Keratinocyte (primary cell): Measurements from ENCODE around the gene RNF180. TPM values are rescaled to one million over a fixed set of nuclear protein-coding genes. Genes with fewer than 3 reads are reported as not detected.

Experiments used
- DNase-seq: peaks from one replicate; pipeline ENCODE4 v3.0.0-alpha.2; 2011; ENCODE audit warnings: low read depth, missing footprints, low spot score
- FAIRE-seq: peaks from 2 replicates; lab custom pipeline; 2011; peaks lifted over from hg19 to GRCh38; lab: Jason Lieb, UNC
- H2AFZ ChIP-seq: 2 replicates; pipeline ENCODE4 v1.6.0; 2012; ENCODE audit warnings: low read length, control low read depth, inconsistent platforms; ENCODE audit not compliant: control insufficient read depth
- H3K27ac ChIP-seq: 2 replicates; pipeline ENCODE4 v1.5.1; 2011; ENCODE audit warnings: low read length; ENCODE audit not compliant: control insufficient read depth, insufficient read depth
- H3K27me3 ChIP-seq: 3 replicates; pipeline ENCODE4 v1.6.0; 2011; ENCODE audit warnings: low read length; ENCODE audit not compliant: control insufficient read depth, insufficient read depth; ENCODE audit errors: extremely low read depth
- H3K36me3 ChIP-seq, 2 experiments: 2 replicates in 1 of 2; 3 replicates in 1 of 2; pipeline ENCODE4 v1.5.1; 2011; ENCODE audit warnings: low read length in 2 of 2, mild to moderate bottlenecking in 1 of 2; ENCODE audit not compliant: control insufficient read depth in 2 of 2, insufficient read depth in 2 of 2; ENCODE audit errors: extremely low read depth in 1 of 2
- H3K4me1 ChIP-seq: 3 replicates; pipeline ENCODE4 v1.5.1; 2011; ENCODE audit warnings: low read length; ENCODE audit not compliant: control insufficient read depth, insufficient read depth; ENCODE audit errors: extremely low read depth
- H3K4me2 ChIP-seq: 3 replicates; pipeline ENCODE4 v1.6.0; 2011; ENCODE audit warnings: low read depth, low read length; ENCODE audit not compliant: control insufficient read depth, insufficient read depth; ENCODE audit errors: extremely low read depth
- H3K4me3 ChIP-seq, 3 experiments: fragments of 200-600 bp in 1 of 3; sonication (generic) in 1 of 3; 2 replicates in 2 of 3; 3 replicates in 1 of 3; pipeline ENCODE4 v1.5.1; 2011 to 2016; ENCODE audit warnings: low read length in 3 of 3, mild to moderate bottlenecking in 3 of 3, control low read depth in 2 of 3, inconsistent platforms in 1 of 3, low read depth in 1 of 3, mixed read lengths in 1 of 3, mixed run types in 1 of 3, moderate library complexity in 1 of 3; ENCODE audit not compliant: control insufficient read depth in 2 of 3, insufficient read depth in 2 of 3; ENCODE audit errors: extremely low read depth in 1 of 3
- H3K79me2 ChIP-seq: 2 replicates; pipeline ENCODE4 v1.6.0; 2012; ENCODE audit warnings: low read length; ENCODE audit not compliant: control insufficient read depth, insufficient read depth
- H3K9ac ChIP-seq: 3 replicates; pipeline ENCODE4 v1.6.0; 2011; ENCODE audit warnings: low read length; ENCODE audit not compliant: control insufficient read depth, insufficient read depth; ENCODE audit errors: extremely low read depth
- H3K9me1 ChIP-seq: 3 replicates; pipeline ENCODE4 v1.6.0; 2011; ENCODE audit warnings: low read length; ENCODE audit not compliant: control insufficient read depth, insufficient read depth; ENCODE audit errors: extremely low read depth
- H3K9me3 ChIP-seq: 2 replicates; pipeline ENCODE4 v1.5.1; 2012; ENCODE audit warnings: low read depth, low read length; ENCODE audit not compliant: control insufficient read depth
- H4K20me1 ChIP-seq: 3 replicates; pipeline ENCODE4 v1.6.0; 2011; ENCODE audit warnings: low read length; ENCODE audit not compliant: control insufficient read depth, insufficient read depth; ENCODE audit errors: extremely low read depth
- EZH2 ChIP-seq: IDR thresholded peaks from one replicate; pipeline ENCODE4 v1.6.1; 2012; ENCODE audit warnings: inconsistent platforms, mild to moderate bottlenecking, low read length, moderate library complexity
- dilution Hi-C: fragments of 300-500 bp; cut with MboI; formaldehyde crosslinking; loops from one replicate; pipeline ENCODE4 v1.7.0; 2020; ENCODE audit warnings: low sequenced_read_pairs; ENCODE audit not compliant: extremely low pct_ligation_motif_present
- polyA plus RNA-seq, 5 experiments: library from polyadenylated mRNA; depleted of rRNA in 3 of 5; stranded (reverse) in 3 of 5; stranded (forward) in 1 of 5; unstranded in 1 of 5; fragments of >200 nt; gene quantifications; 1 replicate in 1 of 5; 2 replicates in 3 of 5; 3 replicates in 1 of 5; pipeline versions ENCODE4 v1.2.1 to v1.2.3, GENCODE V29; 2011 to 2012; ENCODE audit warnings: missing spikeins in 2 of 5, low read depth in 1 of 5, low replicate concordance in 1 of 5
- TF ChIP-seq, protein P1 (sequence below), 3 experiments: IDR thresholded peaks in 1 of 3; conservative IDR thresholded peaks in 1 of 3; optimal IDR thresholded peaks in 1 of 3; 2 replicates in 2 of 3; 3 replicates in 1 of 3; pipeline versions ENCODE3 to v1.5.1; 2011; ENCODE audit warnings: low read length in 3 of 3, mild to moderate bottlenecking in 3 of 3, moderate library complexity in 2 of 3, control low read depth in 1 of 3, inconsistent platforms in 1 of 3; ENCODE audit not compliant: insufficient read depth in 2 of 3; ENCODE audit errors: extremely low read depth in 1 of 3

RNF180 gene
- polyA plus RNA-seq, 1 donor (not counting 4 experiments of a cell fraction or from before 2014, with no cell fraction given), result 2.4 TPM

GRCh38 chr5:64176301-64176700, 10.7 kb downstream of the RNF180 start:
- FAIRE-seq (no peak), DNase-seq (no peak)
- H3K4me2 ChIP-seq, result no peak overlapping the region
- H3K9ac ChIP-seq, result no peak overlapping the region
- no peaks in the 10 kb centered on the region for H3K79me2 ChIP-seq
- peaks cover 6% of the 10 kb centered on the region for H3K4me1 ChIP-seq
- no peaks in the 10 kb centered on the region for H3K9me3 ChIP-seq
- dilution Hi-C loops, result no loop called here
- no peaks in the 10 kb centered on the region for H4K20me1 ChIP-seq
- no peaks in the 10 kb centered on the region for H3K9me1 ChIP-seq
- TF ChIP-seq, protein P1, sequence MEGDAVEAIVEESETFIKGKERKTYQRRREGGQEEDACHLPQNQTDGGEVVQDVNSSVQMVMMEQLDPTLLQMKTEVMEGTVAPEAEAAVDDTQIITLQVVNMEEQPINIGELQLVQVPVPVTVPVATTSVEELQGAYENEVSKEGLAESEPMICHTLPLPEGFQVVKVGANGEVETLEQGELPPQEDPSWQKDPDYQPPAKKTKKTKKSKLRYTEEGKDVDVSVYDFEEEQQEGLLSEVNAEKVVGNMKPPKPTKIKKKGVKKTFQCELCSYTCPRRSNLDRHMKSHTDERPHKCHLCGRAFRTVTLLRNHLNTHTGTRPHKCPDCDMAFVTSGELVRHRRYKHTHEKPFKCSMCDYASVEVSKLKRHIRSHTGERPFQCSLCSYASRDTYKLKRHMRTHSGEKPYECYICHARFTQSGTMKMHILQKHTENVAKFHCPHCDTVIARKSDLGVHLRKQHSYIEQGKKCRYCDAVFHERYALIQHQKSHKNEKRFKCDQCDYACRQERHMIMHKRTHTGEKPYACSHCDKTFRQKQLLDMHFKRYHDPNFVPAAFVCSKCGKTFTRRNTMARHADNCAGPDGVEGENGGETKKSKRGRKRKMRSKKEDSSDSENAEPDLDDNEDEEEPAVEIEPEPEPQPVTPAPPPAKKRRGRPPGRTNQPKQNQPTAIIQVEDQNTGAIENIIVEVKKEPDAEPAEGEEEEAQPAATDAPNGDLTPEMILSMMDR (optimal IDR thresholded peaks at IDR 0.05 in 1 of 3, IDR thresholded peaks at IDR 0.05 in 1 of 3, conservative IDR thresholded peaks at IDR 0.05 in 1 of 3; ENCODE audit: extremely low read depth in 1 of 3, insufficient read depth in 2 of 3, low read length in 3 of 3), result no peak
- no peak for TF ChIP-seq EZH2
- H3K27ac ChIP-seq, result no peak overlapping the region
- no peaks in the 10 kb centered on the region for H3K27me3 ChIP-seq
- H3K36me3 ChIP-seq, result no peaks in the 10 kb centered on the region
- no peak overlapping the region for H2AFZ ChIP-seq
- H3K4me3 ChIP-seq, result no peak overlapping the region

- Histone ChIP-seq H3K79me2 (no peaks in the 10 kb centered on the region), H3K27me3 (no peaks in the 10 kb centered on the region), H3K4me1 (peaks cover 6% of the 10 kb centered on the region), H3K27ac (peak overlapping the region; percentile 53), H3K36me3 (no peaks in the 10 kb centered on the region), H3K9ac (no peak overlapping the region), H3K9me1 (no peaks in the 10 kb centered on the region), H2AFZ (peak overlapping the region; percentile 73), H3K4me3 (peak overlapping the region in 2 of 3 experiments; percentile 15 to 33), H4K20me1 (no peaks in the 10 kb centered on the region), H3K9me3 (no peaks in the 10 kb centered on the region), H3K4me2 (peak overlapping the region; percentile 76)
- peak; percentile 93 for FAIRE-seq
- DNase-seq, result peak; percentile 21
- TF ChIP-seq EZH2, result no peak
- TF ChIP-seq, protein P1 (optimal IDR thresholded peaks at IDR 0.05 in 1 of 3, IDR thresholded peaks at IDR 0.05 in 1 of 3, conservative IDR thresholded peaks at IDR 0.05 in 1 of 3; ENCODE audit: extremely low read depth in 1 of 3, insufficient read depth in 2 of 3, low read length in 3 of 3), result no peak
- dilution Hi-C loops, result no loop called here
Observed at GRCh38 chr5:64180661-64181343, 15.2 kb downstream of the RNF180 start.
